Activated CD8-positive, alpha-beta T cell treated with anti-CD3 and anti-CD28 coated beads for 36 hours (primary cell): ENCODE results near the gene PHB1. TPM values are rescaled to one million over a fixed set of nuclear protein-coding genes. Genes with fewer than 3 reads are reported as not detected.

Source experiments
- ATAC-seq: fragments of 200-7000 bp; cut with Tn5 transposase; one replicate; pipeline ENCODE4 v1.10.0; 2021; ENCODE audit warnings: mild to moderate bottlenecking, moderate library complexity
- CTCF ChIA-PET: fragments of 350-600 bp; sonication (Branson Sonifier 250); formaldehyde crosslinking; loops from one replicate; lab custom pipeline; 2021; ENCODE audit warnings: antibody characterized with exemption; lab: Charles Lee
- POLR2A ChIA-PET: fragments of 350-600 bp; sonication (Branson Sonifier 250); formaldehyde crosslinking; loops from one replicate; lab custom pipeline; 2021; ENCODE audit warnings: antibody characterized with exemption; lab: Charles Lee
- DNase-seq: peaks from one replicate; pipeline ENCODE4 v3.0.0-alpha.2; 2020
- H3K27ac Mint-ChIP-seq: one replicate; pipeline ENCODE4 v1.8.0; 2021; ENCODE audit warnings: mild to moderate bottlenecking, mixed read lengths
- H3K27me3 Mint-ChIP-seq: one replicate; pipeline ENCODE4 v1.8.0; 2021; ENCODE audit warnings: mixed read lengths
- H3K36me3 Mint-ChIP-seq: one replicate; pipeline ENCODE4 v1.8.0; 2021; ENCODE audit warnings: low read depth, mixed read lengths
- H3K4me1 Mint-ChIP-seq: one replicate; pipeline ENCODE4 v1.8.0; 2021; ENCODE audit warnings: low read depth, mixed read lengths
- H3K4me3 Mint-ChIP-seq: one replicate; pipeline ENCODE4 v1.8.0; 2021; ENCODE audit warnings: mild to moderate bottlenecking, moderate library complexity, mixed read lengths
- H3K9me3 Mint-ChIP-seq: one replicate; pipeline ENCODE4 v1.8.0; 2021; ENCODE audit warnings: mixed read lengths
- intact Hi-C: fragments of 100-400 bp; cut with micrococcal nuclease; formaldehyde crosslinking; loops from one replicate; pipeline ENCODE4 v1.10.0; 2022
- total RNA-seq, 2 experiments: library from RNA; stranded (reverse); gene quantifications; one replicate each; pipeline ENCODE4 v1.2.3, GENCODE V29; 2021
- TF ChIP-seq, protein P1 (sequence below): fragments of 200-600 bp; IDR thresholded peaks from one replicate; pipeline ENCODE4 v1.8.0; 2022; ENCODE audit warnings: antibody characterized with exemption, mild to moderate bottlenecking

The PHB1 gene
- total RNA-seq, 2 experiments from 2014 or later: 363 to 381 TPM

DNA sequence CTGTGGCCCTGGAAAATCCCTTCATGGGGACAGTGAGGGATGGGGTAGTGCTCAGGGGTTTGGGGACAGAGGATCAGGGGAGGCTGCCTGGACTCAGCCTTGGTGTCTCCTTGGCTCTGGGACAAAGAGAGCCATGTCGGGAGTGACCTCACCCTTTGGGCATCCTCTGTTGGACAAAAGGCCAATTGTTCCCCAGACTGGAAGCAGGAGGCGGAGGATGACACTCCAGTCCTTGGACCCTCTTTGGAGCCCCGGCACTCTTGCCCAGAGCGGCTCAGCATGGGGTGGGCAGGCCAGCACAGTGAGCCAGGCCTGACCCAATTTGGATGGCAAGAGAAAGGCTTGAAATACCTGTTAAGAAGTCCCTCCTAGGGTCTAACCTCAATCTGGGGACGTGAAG, 39.4 kb upstream of the PHB1 start:
- intact Hi-C loops: no loop called here
- no peak overlapping the region for H3K4me3 Mint-ChIP-seq
- H3K9me3 Mint-ChIP-seq: no peaks in the 10 kb centered on the region
- ATAC-seq: no peak
- H3K36me3 Mint-ChIP-seq: no peaks in the 10 kb centered on the region
- TF ChIP-seq, protein P1, sequence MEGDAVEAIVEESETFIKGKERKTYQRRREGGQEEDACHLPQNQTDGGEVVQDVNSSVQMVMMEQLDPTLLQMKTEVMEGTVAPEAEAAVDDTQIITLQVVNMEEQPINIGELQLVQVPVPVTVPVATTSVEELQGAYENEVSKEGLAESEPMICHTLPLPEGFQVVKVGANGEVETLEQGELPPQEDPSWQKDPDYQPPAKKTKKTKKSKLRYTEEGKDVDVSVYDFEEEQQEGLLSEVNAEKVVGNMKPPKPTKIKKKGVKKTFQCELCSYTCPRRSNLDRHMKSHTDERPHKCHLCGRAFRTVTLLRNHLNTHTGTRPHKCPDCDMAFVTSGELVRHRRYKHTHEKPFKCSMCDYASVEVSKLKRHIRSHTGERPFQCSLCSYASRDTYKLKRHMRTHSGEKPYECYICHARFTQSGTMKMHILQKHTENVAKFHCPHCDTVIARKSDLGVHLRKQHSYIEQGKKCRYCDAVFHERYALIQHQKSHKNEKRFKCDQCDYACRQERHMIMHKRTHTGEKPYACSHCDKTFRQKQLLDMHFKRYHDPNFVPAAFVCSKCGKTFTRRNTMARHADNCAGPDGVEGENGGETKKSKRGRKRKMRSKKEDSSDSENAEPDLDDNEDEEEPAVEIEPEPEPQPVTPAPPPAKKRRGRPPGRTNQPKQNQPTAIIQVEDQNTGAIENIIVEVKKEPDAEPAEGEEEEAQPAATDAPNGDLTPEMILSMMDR: no peak
- H3K4me1 Mint-ChIP-seq: no peaks in the 10 kb centered on the region
- POLR2A ChIA-PET: interaction anchor here (0.7 kb wide), 1 partner anchor 61 kb away, joined by 4 read pairs; no protein-coding TSS in a partner anchor
- no peak for DNase-seq
- peaks cover 19% of the 10 kb centered on the region for H3K27me3 Mint-ChIP-seq
- CTCF ChIA-PET: interaction anchor here (2.1 kb wide), 1 partner anchor 19 kb away, joined by 9 read pairs; no protein-coding TSS in a partner anchor
- H3K27ac Mint-ChIP-seq: no peak overlapping the region

DNA sequence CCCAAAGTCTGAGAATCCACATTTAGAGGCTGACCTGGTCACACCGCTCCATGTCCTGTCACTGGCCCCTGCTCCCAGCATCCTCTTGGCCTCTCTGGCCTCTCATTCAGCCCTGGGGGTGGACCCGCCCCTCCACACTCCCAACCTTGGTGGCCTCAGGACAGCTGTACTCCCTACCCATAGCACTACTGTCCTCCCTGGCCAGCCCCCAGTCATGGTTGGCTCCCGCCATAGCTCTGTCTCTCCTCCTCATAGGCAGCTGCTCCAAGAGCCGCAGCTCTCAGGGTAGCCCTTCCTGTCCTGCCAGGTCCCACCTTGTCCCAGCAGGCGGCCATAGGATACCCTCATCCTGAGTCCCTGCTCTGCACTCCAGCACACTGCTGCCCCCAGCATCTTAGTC, 38.0 kb upstream of the PHB1 start:
- CTCF ChIA-PET: interaction anchor here (1.2 to 2.1 kb wide), 3 partner anchors 17 to 104 kb away, joined by 3 to 9 read pairs (median 6); no protein-coding TSS in a partner anchor
- TF ChIP-seq, protein P1: no peak
- H3K4me3 Mint-ChIP-seq: no peak overlapping the region
- no peaks in the 10 kb centered on the region for H3K4me1 Mint-ChIP-seq
- no peak for ATAC-seq
- intact Hi-C loops: no loop called here
- H3K27ac Mint-ChIP-seq: no peak overlapping the region
- no peaks in the 10 kb centered on the region for H3K36me3 Mint-ChIP-seq
- H3K9me3 Mint-ChIP-seq: no peaks in the 10 kb centered on the region
- peaks cover 13% of the 10 kb centered on the region for H3K27me3 Mint-ChIP-seq
- no peak for DNase-seq
- POLR2A ChIA-PET: no interaction called here

DNA sequence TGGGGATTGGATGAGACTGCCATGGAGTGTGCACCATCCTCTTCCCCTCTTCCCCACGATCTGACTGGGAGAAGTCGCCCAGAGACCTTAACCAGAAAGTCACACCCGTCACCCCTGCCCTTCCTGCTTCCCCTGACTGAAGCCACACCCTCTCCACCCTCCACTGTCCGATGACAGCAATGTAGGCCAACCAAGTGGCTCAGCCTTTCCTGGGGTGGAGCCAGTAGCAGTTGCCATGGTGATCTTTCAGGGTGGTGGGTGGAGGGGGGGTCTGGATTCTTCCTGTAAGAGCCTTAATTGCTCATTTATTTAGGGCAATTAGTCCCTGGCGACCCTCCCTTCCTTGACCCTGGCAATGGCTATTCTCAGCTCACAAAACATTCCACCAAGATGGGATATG, 37.5 kb upstream of the PHB1 start:
- ChIA-PET POLR2A (no interaction called here), CTCF (interaction anchor here (2.0 kb wide), 1 partner anchor 17 kb away, joined by 6 read pairs; no protein-coding TSS in a partner anchor)
- Mint-ChIP-seq H3K4me3 (no peak overlapping the region), H3K27ac (no peak overlapping the region), H3K9me3 (no peaks in the 10 kb centered on the region), H3K27me3 (peaks cover 9% of the 10 kb centered on the region), H3K36me3 (no peaks in the 10 kb centered on the region), H3K4me1 (no peaks in the 10 kb centered on the region)
- intact Hi-C loops: no loop called here
- TF ChIP-seq, protein P1: no peak
- DNase-seq (no peak), ATAC-seq (no peak)

DNA sequence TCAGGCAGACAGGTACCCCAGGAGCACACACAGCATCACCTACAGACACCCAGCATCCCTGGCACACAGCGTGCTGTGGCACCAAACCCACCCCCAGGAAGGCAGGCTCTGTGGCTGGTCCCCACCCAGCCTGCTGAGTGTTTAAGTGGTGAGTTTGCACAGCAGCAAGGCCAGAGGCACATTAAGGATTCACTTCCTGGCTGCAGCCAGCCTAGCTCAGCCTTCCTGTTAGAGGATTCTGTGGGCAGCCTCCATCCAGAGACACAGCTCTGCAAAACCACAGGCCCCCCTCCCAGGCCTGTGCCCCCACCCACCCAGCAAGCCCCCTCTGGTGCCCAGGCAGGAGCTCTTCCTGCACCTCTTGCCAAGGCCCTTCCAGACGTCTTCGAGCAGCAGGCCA, 36.1 kb upstream of the PHB1 start:
- no peak overlapping the region for H3K27ac Mint-ChIP-seq
- H3K36me3 Mint-ChIP-seq: no peaks in the 10 kb centered on the region
- TF ChIP-seq, protein P1: no peak
- H3K4me1 Mint-ChIP-seq: no peaks in the 10 kb centered on the region
- ChIA-PET CTCF (interaction anchor here (2.0 kb wide), 1 partner anchor 16 kb away, joined by 6 read pairs; no protein-coding TSS in a partner anchor), POLR2A (no interaction called here)
- H3K9me3 Mint-ChIP-seq: no peaks in the 10 kb centered on the region
- intact Hi-C loops: no loop called here
- DNase-seq: no peak
- no peak for ATAC-seq
- no peak overlapping the region for H3K4me3 Mint-ChIP-seq
- no peaks in the 10 kb centered on the region for H3K27me3 Mint-ChIP-seq

DNA sequence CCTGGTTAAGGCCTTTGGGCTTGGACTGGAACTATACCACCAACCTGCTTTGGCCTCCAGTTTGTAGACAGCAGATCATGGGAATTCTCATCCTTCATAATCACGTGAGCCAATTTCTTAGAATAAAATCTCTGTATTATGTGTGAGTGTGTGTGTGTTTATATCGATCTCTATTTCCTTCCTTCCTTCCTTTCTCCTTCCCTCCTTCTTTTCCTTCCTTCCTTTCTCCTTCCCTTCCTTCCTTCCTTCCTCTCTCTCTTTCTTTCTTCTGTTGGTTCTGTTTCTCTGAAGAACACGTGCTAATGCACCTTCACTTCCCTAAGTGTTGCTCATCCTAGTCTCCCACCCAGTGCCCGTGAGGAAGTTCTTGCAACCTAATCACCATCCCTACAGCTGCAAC, 35.5 kb upstream of the PHB1 start:
- intact Hi-C loops: no loop called here
- no peak for DNase-seq
- TF ChIP-seq, protein P1: no peak
- no peaks in the 10 kb centered on the region for H3K36me3 Mint-ChIP-seq
- no peaks in the 10 kb centered on the region for H3K27me3 Mint-ChIP-seq
- ChIA-PET CTCF (no interaction called here), POLR2A (no interaction called here)
- no peaks in the 10 kb centered on the region for H3K9me3 Mint-ChIP-seq
- no peak for ATAC-seq
- H3K27ac Mint-ChIP-seq: no peak overlapping the region
- H3K4me3 Mint-ChIP-seq: no peak overlapping the region
- no peaks in the 10 kb centered on the region for H3K4me1 Mint-ChIP-seq
